GM18520 (cell line): ENCODE data around the gene CCNYL1.

Experiments
- ATAC-seq: cut with Tn5 transposase; IDR thresholded peaks from one replicate; pipeline ENCODE4 v1.9.1; 2021; ENCODE audit not compliant: unreplicated experiment

The CCNYL1 gene

GRCh38 chr2:207787017-207787416, 75.6 kb downstream of the CCNYL1 start:
- no peak for ATAC-seq

- ATAC-seq: no peak
Measured at GRCh38 chr2:207787800-207788199, 76.4 kb downstream of the CCNYL1 start.

DNA sequence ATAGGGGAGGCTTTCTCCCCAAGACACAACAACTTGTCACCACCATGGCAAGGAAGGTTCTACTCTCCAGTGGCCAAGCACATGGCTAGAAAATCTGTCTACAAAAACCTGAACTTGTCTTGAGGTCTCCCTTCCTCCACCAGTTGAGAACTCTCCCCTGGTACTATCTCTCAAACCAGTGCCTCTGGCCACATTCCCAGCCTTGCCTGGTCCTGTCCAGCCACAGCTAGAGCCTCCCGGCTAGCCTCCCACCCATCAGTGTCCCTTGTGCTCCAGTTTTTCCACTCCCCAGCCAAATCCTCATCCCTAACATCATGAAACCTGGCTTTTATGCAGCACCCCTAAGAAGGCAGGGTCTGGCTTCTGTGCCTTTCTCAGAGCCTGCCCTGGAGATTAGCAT, 79.5 kb downstream of the CCNYL1 start:
- no peak for ATAC-seq

GRCh38 chr2:207791579-207792243, 80.3 kb downstream of the CCNYL1 start:
- no peak for ATAC-seq

DNA sequence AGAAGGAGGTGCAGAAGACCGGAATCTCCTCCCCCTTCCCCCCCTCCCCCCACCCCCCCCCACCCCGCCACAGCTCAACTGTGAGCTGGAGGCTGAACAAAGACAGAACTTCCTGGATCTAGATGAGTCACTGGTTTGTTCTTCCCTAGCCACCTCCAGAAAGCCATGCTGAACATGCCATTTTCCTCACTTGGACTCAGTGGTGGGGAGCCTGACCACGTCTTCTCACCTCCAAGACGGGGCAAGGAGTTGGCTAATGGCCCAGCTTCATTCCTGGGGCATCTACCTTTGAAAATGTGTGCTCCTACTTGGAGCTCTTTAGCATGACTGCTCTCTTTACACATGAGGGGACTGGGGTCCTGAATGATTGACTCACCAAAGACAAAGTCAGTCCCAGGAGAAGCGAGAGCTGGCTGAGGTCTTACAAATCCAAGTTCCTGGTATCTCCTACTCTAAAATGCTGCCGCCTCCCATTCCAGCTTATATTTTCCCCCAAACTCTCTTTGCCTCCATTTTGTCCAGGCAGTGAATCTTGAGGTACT, 80.9 kb downstream of the CCNYL1 start:
- no peak for ATAC-seq

GRCh38 chr2:207796585-207797350, 85.3 kb downstream of the CCNYL1 start:
- ATAC-seq: no peak

DNA sequence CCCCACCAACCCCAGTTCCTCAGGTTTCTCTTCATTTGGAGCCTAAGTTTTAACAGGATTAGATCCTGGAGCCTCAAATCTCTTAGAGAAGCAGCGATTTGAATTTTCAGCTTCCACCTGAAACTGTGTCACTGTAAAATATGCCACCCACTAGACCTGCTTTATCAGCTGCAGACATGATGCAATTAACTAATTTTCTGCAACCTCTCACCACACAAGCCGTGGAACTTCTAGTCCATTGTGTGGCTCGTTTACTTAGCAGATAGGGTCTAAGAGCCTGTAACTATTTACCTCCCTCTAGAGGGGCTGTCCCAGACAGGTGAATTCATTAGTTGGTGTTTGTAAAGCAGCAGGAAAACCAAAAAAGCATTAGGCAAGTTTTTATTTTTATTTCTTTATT, 89.8 kb downstream of the CCNYL1 start:
- no peak for ATAC-seq

- ATAC-seq: no peak
Measured at GRCh38 chr2:207802650-207803049, 91.2 kb downstream of the CCNYL1 start.
